Upper lobe of right lung (tissue), 1 donor: Measurements from ENCODE around the gene LPCAT1. TPM values are rescaled to one million over a fixed set of nuclear protein-coding genes. Genes with fewer than 3 reads are reported as not detected.
"Not testable (repeated sequence)": the region's sequence is repeated elsewhere in the genome, so short reads cannot be mapped to it uniquely, and the experiment has no call there.

Experiments used
- ATAC-seq: fragments of 200-7000 bp; cut with Tn5 transposase; one replicate; pipeline ENCODE4 v1.9.1; 2020; ENCODE audit warnings: mild to moderate bottlenecking, moderate library complexity
- DNase-seq: peaks from one replicate; pipeline ENCODE4 v3.0.0-alpha.2; 2020
- H3K27ac ChIP-seq: fragments of 200-600 bp; one replicate; pipeline ENCODE4 v1.8.0; 2022
- H3K27me3 ChIP-seq: fragments of 200-600 bp; one replicate; pipeline ENCODE4 v1.8.0; 2022; ENCODE audit warnings: mild to moderate bottlenecking
- H3K36me3 ChIP-seq: fragments of 200-600 bp; one replicate; pipeline ENCODE4 v1.8.0; 2022
- H3K4me1 ChIP-seq: fragments of 200-600 bp; one replicate; pipeline ENCODE4 v1.8.0; 2022
- H3K4me3 ChIP-seq: fragments of 200-600 bp; one replicate; pipeline ENCODE4 v1.8.0; 2022; ENCODE audit warnings: mild to moderate bottlenecking
- H3K9me3 ChIP-seq: fragments of 200-600 bp; one replicate; pipeline ENCODE4 v1.8.0; 2022
- CTCF ChIP-seq: fragments of 200-600 bp; IDR thresholded peaks from one replicate; pipeline ENCODE4 v1.8.0; 2022; ENCODE audit warnings: antibody characterized with exemption
- intact Hi-C: fragments of 100-400 bp; cut with DNase I; formaldehyde crosslinking; loops from one replicate; pipeline ENCODE4 v1.11.0; 2022
- long read RNA-seq: library from polyadenylated mRNA; unstranded; transcript quantifications from one replicate; pipeline ENCODE4 v2.0.0, GENCODE V29; 2021
- total RNA-seq: library from RNA; stranded (reverse); fragmentation: NEBNext Ultra II Directional; extraction: Animal tissue kit (Norgen Biotek cat#: 25700); gene quantifications from one replicate; pipeline ENCODE4 v1.2.1, GENCODE V29; 2021
- donor health status: DM: no; HTN: yes; CAD: no; lungs with severe emphysema.

LPCAT1 gene
- total RNA-seq: 690 TPM
- long read RNA-seq, transcript LPCAT1-201 (14 exons, 3,966 nt): major isoform, 1,192 of 1,800 reads
- long read RNA-seq, partial matches to known transcripts: 354 of 1,800 reads
- long read RNA-seq, other reads (novel, unspliced or antisense): 252 of 1,800 reads

- Histone ChIP-seq H3K27me3 (no peaks in the 10 kb centered on the region), H3K27ac (peak within 1 kb of the TSS; percentile 93), H3K4me3 (peak within 1 kb of the TSS; percentile 73), H3K36me3 (peaks cover 19% of the 10 kb centered on the region), H3K4me1 (peaks cover 22% of the 10 kb centered on the region), H3K9me3 (no peaks in the 10 kb centered on the region)
- ATAC-seq (peak; percentile 89), DNase-seq (peak; percentile 92)
- intact Hi-C loops: no loop called here
- TF ChIP-seq CTCF: peak; percentile 14
Measured at GRCh38 chr5:1523793-1524480, at the start of gene LPCAT1. Gene LPCAT1, minus strand, starts transcription at chr5:1523960. Its CDS starts 116 bp downstream, at chr5:1523844.

GRCh38 chr5:1571875-1572274 lies 48.1 kb upstream of the LPCAT1 start:
- H3K9me3 ChIP-seq, H3K4me3 ChIP-seq, H3K36me3 ChIP-seq, intact Hi-C loops, ATAC-seq, H3K4me1 ChIP-seq, H3K27me3 ChIP-seq, H3K27ac ChIP-seq, DNase-seq: not testable (repeated sequence)

GRCh38 chr5:1570975-1571374 lies 47.2 kb upstream of the LPCAT1 start:
- no peak for DNase-seq
- H3K9me3 ChIP-seq: no peaks in the 10 kb centered on the region
- no peak for ATAC-seq

GRCh38 chr5:1568201-1568979 lies 44.6 kb upstream of the LPCAT1 start:
- Histone ChIP-seq H3K4me3 (no peak overlapping the region), H3K27me3 (no peaks in the 10 kb centered on the region), H3K36me3 (no peaks in the 10 kb centered on the region), H3K9me3 (no peaks in the 10 kb centered on the region), H3K27ac (no peak overlapping the region), H3K4me1 (peaks cover 16% of the 10 kb centered on the region)
- ATAC-seq (peak; percentile 62), DNase-seq (no peak)
- intact Hi-C loops: no loop called here
- no peak for TF ChIP-seq CTCF

More at GRCh38 chr5:1570975-1571374, 47.2 kb upstream of the LPCAT1 start:
- Histone ChIP-seq H3K4me3 (no peak overlapping the region), H3K4me1 (no peaks in the 10 kb centered on the region), H3K36me3 (no peaks in the 10 kb centered on the region), H3K27ac (no peak overlapping the region), H3K27me3 (no peaks in the 10 kb centered on the region)
- intact Hi-C loops: no loop called here
- TF ChIP-seq CTCF: no peak

GRCh38 chr5:1567527-1568200 lies 43.9 kb upstream of the LPCAT1 start:
- H3K27me3 ChIP-seq, ATAC-seq, H3K36me3 ChIP-seq, H3K4me3 ChIP-seq, DNase-seq, H3K27ac ChIP-seq, H3K9me3 ChIP-seq, intact Hi-C loops: not testable (repeated sequence)
- peaks cover 16% of the 10 kb centered on the region for H3K4me1 ChIP-seq

GRCh38 chr5:1565737-1566734 lies 42.3 kb upstream of the LPCAT1 start:
- no peak overlapping the region for H3K4me3 ChIP-seq
- no peaks in the 10 kb centered on the region for H3K9me3 ChIP-seq
- H3K27ac ChIP-seq: no peak overlapping the region
- H3K36me3 ChIP-seq: no peaks in the 10 kb centered on the region
- DNase-seq (no peak), ATAC-seq (peak; percentile 1)
- no peak for TF ChIP-seq CTCF
- H3K4me1 ChIP-seq: peaks cover 16% of the 10 kb centered on the region
- H3K27me3 ChIP-seq: no peaks in the 10 kb centered on the region
- intact Hi-C loops: no loop called here
